GM12874 (cell line): ENCODE data around the gene SAMD4B.

Experiments used
- CTCF ChIP-seq: IDR thresholded peaks from 2 replicates; pipeline ENCODE4 v1.5.1; 2011; ENCODE audit warnings: low read depth, mild to moderate bottlenecking, control low read depth, low read length, moderate library complexity; ENCODE audit not compliant: insufficient read depth

Gene SAMD4B

GRCh38 chr19:39428283-39429112 is 86.3 kb downstream of the SAMD4B start:
- TF ChIP-seq CTCF: no peak

GRCh38 chr19:39430675-39431593 is 88.7 kb downstream of the SAMD4B start:
- no peak for TF ChIP-seq CTCF

- TF ChIP-seq CTCF: no peak
These were observed 90.4 kb downstream of the SAMD4B start for GRCh38 chr19:39432677-39433025.

GRCh38 chr19:39433480-39434079 is 91.4 kb downstream of the SAMD4B start:
- TF ChIP-seq CTCF: no peak

GRCh38 chr19:39434123-39435076 is 92.2 kb downstream of the SAMD4B start:
- no peak for TF ChIP-seq CTCF
